Spleen (tissue), 7 donors: Measurements from ENCODE around the gene TMEM135.

Experiments
- POLR2A ChIP-seq, 3 donors: fragments of 450-650 bp; IDR thresholded peaks; one replicate each; pipeline ENCODE4 v1.5.1; 2017; ENCODE audit warnings: antibody characterized with exemption in 3 of 3, mild to moderate bottlenecking in 1 of 3
- POLR2AphosphoS5 ChIP-seq, 3 donors: sonication (generic); formaldehyde crosslinking; IDR thresholded peaks; one replicate each; pipeline ENCODE4 v1.5.1; 2017; ENCODE audit warnings: antibody characterized with exemption in 3 of 3
- TF ChIP-seq, protein P1 (sequence below), 11 experiments: fragments of 200-600 bp in 7 of 11; fragments of 450-650 bp in 4 of 11; sonication (generic) in 4 of 11; IDR thresholded peaks in 8 of 11; conservative IDR thresholded peaks in 3 of 11; 1 replicate in 7 of 11; 2 replicates in 4 of 11; pipeline versions ENCODE4 v1.4.0 to v1.8.0; 2016 to 2021; ENCODE audit warnings: antibody characterized with exemption in 11 of 11, inconsistent platforms in 4 of 11, mild to moderate bottlenecking in 1 of 11
- donor health status: DM: no; HTN: no; CAD: no; lungs with moderate emphysema.
- donor health status: DM: no; HTN: no; CAD: no.
- donor health status: DM: no; HTN: no; CAD: no.

DNA sequence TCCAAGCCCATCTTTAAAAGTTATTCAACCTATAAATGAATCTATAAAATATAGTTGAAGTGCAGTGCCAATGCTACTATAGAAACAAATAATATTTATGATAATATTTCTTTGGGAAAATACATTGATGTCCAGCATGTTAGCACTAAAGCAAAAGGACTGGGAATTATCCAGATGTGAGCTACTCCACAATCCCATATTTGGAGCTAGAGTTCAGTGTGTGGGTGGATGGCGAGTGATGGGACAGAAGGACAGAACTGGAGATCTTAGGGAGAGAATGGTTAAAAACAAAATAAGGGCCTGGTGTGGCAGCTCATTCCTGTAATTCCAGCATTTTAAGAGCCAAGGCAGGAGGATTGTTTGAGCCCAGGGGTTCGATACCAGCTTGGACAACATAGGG, 216.8 kb downstream of the TMEM135 start:
- TF ChIP-seq, protein P1, sequence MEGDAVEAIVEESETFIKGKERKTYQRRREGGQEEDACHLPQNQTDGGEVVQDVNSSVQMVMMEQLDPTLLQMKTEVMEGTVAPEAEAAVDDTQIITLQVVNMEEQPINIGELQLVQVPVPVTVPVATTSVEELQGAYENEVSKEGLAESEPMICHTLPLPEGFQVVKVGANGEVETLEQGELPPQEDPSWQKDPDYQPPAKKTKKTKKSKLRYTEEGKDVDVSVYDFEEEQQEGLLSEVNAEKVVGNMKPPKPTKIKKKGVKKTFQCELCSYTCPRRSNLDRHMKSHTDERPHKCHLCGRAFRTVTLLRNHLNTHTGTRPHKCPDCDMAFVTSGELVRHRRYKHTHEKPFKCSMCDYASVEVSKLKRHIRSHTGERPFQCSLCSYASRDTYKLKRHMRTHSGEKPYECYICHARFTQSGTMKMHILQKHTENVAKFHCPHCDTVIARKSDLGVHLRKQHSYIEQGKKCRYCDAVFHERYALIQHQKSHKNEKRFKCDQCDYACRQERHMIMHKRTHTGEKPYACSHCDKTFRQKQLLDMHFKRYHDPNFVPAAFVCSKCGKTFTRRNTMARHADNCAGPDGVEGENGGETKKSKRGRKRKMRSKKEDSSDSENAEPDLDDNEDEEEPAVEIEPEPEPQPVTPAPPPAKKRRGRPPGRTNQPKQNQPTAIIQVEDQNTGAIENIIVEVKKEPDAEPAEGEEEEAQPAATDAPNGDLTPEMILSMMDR (IDR thresholded peaks at IDR 0.05 in 8 of 11, conservative IDR thresholded peaks at IDR 0.05 in 3 of 11): no peak
- TF ChIP-seq POLR2A (IDR thresholded peaks at IDR 0.05): no peak
- no peak for TF ChIP-seq POLR2AphosphoS5 (IDR thresholded peaks at IDR 0.05)
